GM23338 (cell line): Measurements from ENCODE around the gene RAPGEF5. TPM values are rescaled to one million over a fixed set of nuclear protein-coding genes. Genes with fewer than 3 reads are reported as not detected.
A peak's percentile ranks its signal among the peaks of the same experiment; 100 is the strongest.

Experiments used
- ATAC-seq: fragments of 200-7000 bp; cut with Tn5 transposase; 3 replicates; pipeline ENCODE4 v1.9.1; 2020
- DNase-seq: peaks from one replicate; pipeline ENCODE4 v3.0.0-alpha.2; 2015; ENCODE audit warnings: low spot score
- H2AFZ ChIP-seq: fragments of 200-600 bp; sonication (generic); 2 replicates; pipeline ENCODE4 v1.8.0; 2016; ENCODE audit warnings: antibody characterized with exemption, mild to moderate bottlenecking, moderate library complexity
- H3F3A ChIP-seq: fragments of 200-600 bp; sonication (generic); replicated peaks from 2 replicates; pipeline ENCODE4 v1.8.0; 2017; ENCODE audit warnings: antibody characterized with exemption, mixed run types, low read depth
- H3K27ac ChIP-seq: fragments of 200-600 bp; sonication (generic); 2 replicates; pipeline ENCODE4 v1.6.1; 2016; ENCODE audit warnings: low read depth
- H3K27me3 ChIP-seq: fragments of 200-600 bp; sonication (generic); 2 replicates; pipeline ENCODE4 v1.8.0; 2016; ENCODE audit warnings: mild to moderate bottlenecking, mixed run types, moderate library complexity; ENCODE audit not compliant: insufficient read depth
- H3K36me3 ChIP-seq: fragments of 200-600 bp; sonication (generic); 2 replicates; pipeline ENCODE4 v1.8.0; 2016; ENCODE audit warnings: mild to moderate bottlenecking; ENCODE audit not compliant: insufficient read depth
- H3K4me1 ChIP-seq: fragments of 200-600 bp; sonication (generic); 2 replicates; pipeline ENCODE4 v1.8.0; 2016; ENCODE audit warnings: mild to moderate bottlenecking, moderate library complexity; ENCODE audit not compliant: insufficient read depth
- H3K4me2 ChIP-seq: fragments of 200-600 bp; sonication (generic); 2 replicates; pipeline ENCODE4 v1.7.1; 2017; ENCODE audit warnings: mixed run types
- H3K4me3 ChIP-seq: fragments of 200-600 bp; sonication (generic); 2 replicates; pipeline ENCODE4 v1.6.1; 2016; ENCODE audit warnings: mixed run types
- H3K79me2 ChIP-seq: fragments of 200-600 bp; sonication (generic); replicated peaks from 2 replicates; pipeline ENCODE4 v1.8.0; 2017; ENCODE audit warnings: mild to moderate bottlenecking; ENCODE audit not compliant: insufficient read depth
- H3K9me2 ChIP-seq: fragments of 200-600 bp; sonication (generic); 2 replicates; pipeline ENCODE4 v1.8.0; 2017; ENCODE audit not compliant: insufficient read depth
- H4K20me1 ChIP-seq: fragments of 200-600 bp; sonication (generic); replicated peaks from 2 replicates; pipeline ENCODE4 v1.8.0; 2017; ENCODE audit warnings: mild to moderate bottlenecking; ENCODE audit not compliant: insufficient read depth
- H3K27ac Mint-ChIP-seq: 2 replicates; pipeline ENCODE4 v1.8.0; 2020; ENCODE audit warnings: inconsistent platforms, mild to moderate bottlenecking, moderate library complexity, mixed read lengths
- H3K27me3 Mint-ChIP-seq: 3 replicates; pipeline ENCODE4 v1.8.0; 2022; ENCODE audit warnings: low read depth, mild to moderate bottlenecking, moderate library complexity, mixed read lengths, inconsistent platforms; ENCODE audit not compliant: insufficient read depth, poor library complexity
- H3K36me3 Mint-ChIP-seq: 3 replicates; pipeline ENCODE4 v1.8.0; 2021; ENCODE audit warnings: low read depth, mild to moderate bottlenecking, inconsistent platforms, moderate library complexity, mixed read lengths
- H3K4me1 Mint-ChIP-seq: 3 replicates; pipeline ENCODE4 v1.8.0; 2020; ENCODE audit warnings: mild to moderate bottlenecking, inconsistent platforms, mixed read lengths
- H3K4me3 Mint-ChIP-seq: 3 replicates; pipeline ENCODE4 v1.8.0; 2021; ENCODE audit warnings: moderate library complexity, mild to moderate bottlenecking, inconsistent platforms, mixed read lengths
- H3K9me3 Mint-ChIP-seq: 3 replicates; pipeline ENCODE4 v1.8.0; 2020; ENCODE audit warnings: moderate library complexity, mild to moderate bottlenecking, inconsistent platforms, mixed read lengths
- CREB1 ChIP-seq: fragments of 250-450 bp; sonication (Bioruptor Pico); IDR thresholded peaks from 2 replicates; pipeline ENCODE4 v1.5.0; 2020; ENCODE audit warnings: low read depth, mild to moderate bottlenecking, moderate library complexity
- EZH2 ChIP-seq: fragments of 200-600 bp; sonication (generic); IDR thresholded peaks from one replicate; pipeline ENCODE4 v1.8.0; 2017; ENCODE audit warnings: antibody characterized with exemption, mild to moderate bottlenecking, low read depth; ENCODE audit not compliant: unreplicated experiment
- EZH2phosphoT487 ChIP-seq: fragments of 200-600 bp; sonication (generic); IDR thresholded peaks from one replicate; pipeline ENCODE4 v1.8.1; 2018; ENCODE audit warnings: antibody characterized with exemption; ENCODE audit not compliant: unreplicated experiment
- JUNB ChIP-seq: IDR thresholded peaks from one replicate; pipeline ENCODE4 v1.6.1; 2016; ENCODE audit warnings: antibody characterized with exemption; ENCODE audit not compliant: unreplicated experiment
- NANOG ChIP-seq: IDR thresholded peaks from 2 replicates; pipeline ENCODE4 v1.6.1; 2016; ENCODE audit warnings: antibody characterized with exemption, borderline replicate concordance
- POLR2AphosphoS5 ChIP-seq: IDR thresholded peaks from 2 replicates; pipeline ENCODE4 v1.6.1; 2016; ENCODE audit warnings: antibody characterized with exemption, low read depth
- STAT1 ChIP-seq: IDR thresholded peaks from one replicate; pipeline ENCODE4 v1.6.1; 2016; ENCODE audit warnings: antibody characterized with exemption; ENCODE audit not compliant: unreplicated experiment
- ZNF114 ChIP-seq: fragments of 250-450 bp; sonication (Bioruptor Pico); IDR thresholded peaks from 2 replicates; pipeline ENCODE4 v1.5.0; 2020; ENCODE audit warnings: mild to moderate bottlenecking, moderate library complexity
- ZNF331 ChIP-seq: fragments of 250-450 bp; sonication (Bioruptor Pico); IDR thresholded peaks from 2 replicates; pipeline ENCODE4 v1.5.0; 2020; ENCODE audit warnings: low read depth, mild to moderate bottlenecking, moderate library complexity
- polyA plus RNA-seq: library from polyadenylated mRNA; unstranded; fragments of >200 nt; fragmentation: Nextera tagmentation; extraction: Ambion mirVana; gene quantifications from 2 replicates; pipeline ENCODE4 v1.2.1, GENCODE V29; 2016
- total RNA-seq: library from RNA; depleted of rRNA; stranded (reverse); fragments of >200 nt; shearing (Covaris generic); gene quantifications from 2 replicates; pipeline ENCODE4 v1.2.3, GENCODE V29; 2014
- TF ChIP-seq, protein P1 (sequence below), 2 experiments: fragments of 200-600 bp in 1 of 2; sonication (generic) in 1 of 2; conservative IDR thresholded peaks; 2 replicates each; pipeline versions ENCODE4 v1.5.1 to v1.6.1; 2016 to 2017; ENCODE audit warnings: antibody characterized with exemption in 2 of 2, low read depth in 2 of 2, mild to moderate bottlenecking in 2 of 2, moderate library complexity in 1 of 2
- TF ChIP-seq, protein P2 (sequence below): IDR thresholded peaks from one replicate; pipeline ENCODE4 v1.6.1; 2018; ENCODE audit warnings: antibody characterized with exemption; ENCODE audit not compliant: unreplicated experiment
- TF ChIP-seq, protein P3 (sequence below): fragments of 250-450 bp; sonication (Bioruptor Pico); IDR thresholded peaks from 2 replicates; pipeline ENCODE4 v1.5.0; 2020; ENCODE audit warnings: mild to moderate bottlenecking, moderate library complexity
- TF ChIP-seq, protein P4 (sequence below): IDR thresholded peaks from 2 replicates; pipeline ENCODE4 v1.6.1; 2016; ENCODE audit warnings: antibody characterized with exemption

RAPGEF5 gene
- total and polyA plus RNA-seq, 2 experiments from 2014 or later = 6.3 to 13.1 TPM

DNA sequence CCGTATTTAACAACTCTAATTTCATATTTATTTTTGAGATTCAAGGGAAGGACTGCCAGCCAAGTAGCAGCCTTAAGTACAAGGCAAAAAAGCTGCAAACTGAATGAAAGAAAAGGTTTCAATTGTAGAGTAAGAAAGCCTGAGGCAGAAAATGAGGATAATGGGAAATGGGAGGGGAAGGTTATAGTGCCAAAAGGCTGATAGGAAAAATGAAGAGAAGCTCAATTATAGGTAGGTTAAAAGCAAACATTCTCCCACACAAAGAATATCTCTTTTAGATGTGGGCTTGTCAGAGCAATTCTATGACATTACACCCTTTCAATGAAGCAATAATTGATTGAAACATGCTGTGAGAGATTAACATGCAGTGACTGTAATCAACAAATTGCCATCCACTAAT is 175.3 kb downstream of the RAPGEF5 start (continued):
- TF ChIP-seq, protein P1, sequence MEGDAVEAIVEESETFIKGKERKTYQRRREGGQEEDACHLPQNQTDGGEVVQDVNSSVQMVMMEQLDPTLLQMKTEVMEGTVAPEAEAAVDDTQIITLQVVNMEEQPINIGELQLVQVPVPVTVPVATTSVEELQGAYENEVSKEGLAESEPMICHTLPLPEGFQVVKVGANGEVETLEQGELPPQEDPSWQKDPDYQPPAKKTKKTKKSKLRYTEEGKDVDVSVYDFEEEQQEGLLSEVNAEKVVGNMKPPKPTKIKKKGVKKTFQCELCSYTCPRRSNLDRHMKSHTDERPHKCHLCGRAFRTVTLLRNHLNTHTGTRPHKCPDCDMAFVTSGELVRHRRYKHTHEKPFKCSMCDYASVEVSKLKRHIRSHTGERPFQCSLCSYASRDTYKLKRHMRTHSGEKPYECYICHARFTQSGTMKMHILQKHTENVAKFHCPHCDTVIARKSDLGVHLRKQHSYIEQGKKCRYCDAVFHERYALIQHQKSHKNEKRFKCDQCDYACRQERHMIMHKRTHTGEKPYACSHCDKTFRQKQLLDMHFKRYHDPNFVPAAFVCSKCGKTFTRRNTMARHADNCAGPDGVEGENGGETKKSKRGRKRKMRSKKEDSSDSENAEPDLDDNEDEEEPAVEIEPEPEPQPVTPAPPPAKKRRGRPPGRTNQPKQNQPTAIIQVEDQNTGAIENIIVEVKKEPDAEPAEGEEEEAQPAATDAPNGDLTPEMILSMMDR (conservative IDR thresholded peaks at IDR 0.05; ENCODE audit: low read depth in 2 of 2) = no peak
- TF ChIP-seq ZNF114 (CRISPR knock-in tag) = no peak

DNA sequence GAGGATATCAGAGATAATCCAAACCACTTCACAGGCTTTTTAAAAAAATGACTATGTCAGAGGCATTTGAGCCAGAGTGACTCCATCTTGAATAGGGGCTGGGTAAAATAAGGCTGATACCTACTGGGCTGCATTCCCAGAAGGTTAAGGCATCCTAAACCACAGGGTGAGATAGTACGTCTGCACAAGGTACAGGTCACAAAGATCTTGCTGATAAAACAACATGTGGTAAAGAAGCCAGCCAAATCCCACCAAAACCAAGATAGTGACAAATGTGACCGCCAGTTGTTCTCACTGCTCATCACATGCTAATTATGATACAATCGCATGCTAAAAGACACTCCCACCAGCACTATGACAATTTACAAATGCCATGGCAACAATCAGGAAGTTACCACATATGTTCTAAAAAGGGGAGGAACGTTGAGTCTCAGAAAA is 177.5 kb downstream of the RAPGEF5 start:
- ATAC-seq (no peak), DNase-seq (no peak)
- Histone ChIP-seq H3K4me3 (no peak overlapping the region), H3K36me3 (no peaks in the 10 kb centered on the region), H3K79me2 (no peaks in the 10 kb centered on the region), H3K27ac (no peak overlapping the region), H3K9me2 (no peaks in the 10 kb centered on the region), H3F3A (no peaks in the 10 kb centered on the region), H3K4me2 (no peak overlapping the region), H3K4me1 (peaks cover 17% of the 10 kb centered on the region), H3K27me3 (no peaks in the 10 kb centered on the region), H4K20me1 (no peaks in the 10 kb centered on the region), H2AFZ (no peak overlapping the region)
- peaks cover 26% of the 10 kb centered on the region for H3K36me3 Mint-ChIP-seq
- no peak overlapping the region for H3K4me3 Mint-ChIP-seq
- H3K27me3 Mint-ChIP-seq = peaks cover 7% of the 10 kb centered on the region
- 0 out of 3 replicates have a peak, but pooled peaks cover 4% of the 10 kb centered on the region for H3K9me3 Mint-ChIP-seq
- peak overlapping the region; percentile 15; the same call in 1 of the 2 replicates for H3K27ac Mint-ChIP-seq
- H3K4me1 Mint-ChIP-seq = peaks cover 26% of the 10 kb centered on the region
- no peak for TF ChIP-seq CREB1
- no peak for TF ChIP-seq ZNF331 (CRISPR knock-in tag)
- TF ChIP-seq, protein P2, sequence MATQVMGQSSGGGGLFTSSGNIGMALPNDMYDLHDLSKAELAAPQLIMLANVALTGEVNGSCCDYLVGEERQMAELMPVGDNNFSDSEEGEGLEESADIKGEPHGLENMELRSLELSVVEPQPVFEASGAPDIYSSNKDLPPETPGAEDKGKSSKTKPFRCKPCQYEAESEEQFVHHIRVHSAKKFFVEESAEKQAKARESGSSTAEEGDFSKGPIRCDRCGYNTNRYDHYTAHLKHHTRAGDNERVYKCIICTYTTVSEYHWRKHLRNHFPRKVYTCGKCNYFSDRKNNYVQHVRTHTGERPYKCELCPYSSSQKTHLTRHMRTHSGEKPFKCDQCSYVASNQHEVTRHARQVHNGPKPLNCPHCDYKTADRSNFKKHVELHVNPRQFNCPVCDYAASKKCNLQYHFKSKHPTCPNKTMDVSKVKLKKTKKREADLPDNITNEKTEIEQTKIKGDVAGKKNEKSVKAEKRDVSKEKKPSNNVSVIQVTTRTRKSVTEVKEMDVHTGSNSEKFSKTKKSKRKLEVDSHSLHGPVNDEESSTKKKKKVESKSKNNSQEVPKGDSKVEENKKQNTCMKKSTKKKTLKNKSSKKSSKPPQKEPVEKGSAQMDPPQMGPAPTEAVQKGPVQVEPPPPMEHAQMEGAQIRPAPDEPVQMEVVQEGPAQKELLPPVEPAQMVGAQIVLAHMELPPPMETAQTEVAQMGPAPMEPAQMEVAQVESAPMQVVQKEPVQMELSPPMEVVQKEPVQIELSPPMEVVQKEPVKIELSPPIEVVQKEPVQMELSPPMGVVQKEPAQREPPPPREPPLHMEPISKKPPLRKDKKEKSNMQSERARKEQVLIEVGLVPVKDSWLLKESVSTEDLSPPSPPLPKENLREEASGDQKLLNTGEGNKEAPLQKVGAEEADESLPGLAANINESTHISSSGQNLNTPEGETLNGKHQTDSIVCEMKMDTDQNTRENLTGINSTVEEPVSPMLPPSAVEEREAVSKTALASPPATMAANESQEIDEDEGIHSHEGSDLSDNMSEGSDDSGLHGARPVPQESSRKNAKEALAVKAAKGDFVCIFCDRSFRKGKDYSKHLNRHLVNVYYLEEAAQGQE = no peak
- TF ChIP-seq NANOG = no peak
- no peak for TF ChIP-seq ZNF114 (CRISPR knock-in tag)
- TF ChIP-seq, protein P3, sequence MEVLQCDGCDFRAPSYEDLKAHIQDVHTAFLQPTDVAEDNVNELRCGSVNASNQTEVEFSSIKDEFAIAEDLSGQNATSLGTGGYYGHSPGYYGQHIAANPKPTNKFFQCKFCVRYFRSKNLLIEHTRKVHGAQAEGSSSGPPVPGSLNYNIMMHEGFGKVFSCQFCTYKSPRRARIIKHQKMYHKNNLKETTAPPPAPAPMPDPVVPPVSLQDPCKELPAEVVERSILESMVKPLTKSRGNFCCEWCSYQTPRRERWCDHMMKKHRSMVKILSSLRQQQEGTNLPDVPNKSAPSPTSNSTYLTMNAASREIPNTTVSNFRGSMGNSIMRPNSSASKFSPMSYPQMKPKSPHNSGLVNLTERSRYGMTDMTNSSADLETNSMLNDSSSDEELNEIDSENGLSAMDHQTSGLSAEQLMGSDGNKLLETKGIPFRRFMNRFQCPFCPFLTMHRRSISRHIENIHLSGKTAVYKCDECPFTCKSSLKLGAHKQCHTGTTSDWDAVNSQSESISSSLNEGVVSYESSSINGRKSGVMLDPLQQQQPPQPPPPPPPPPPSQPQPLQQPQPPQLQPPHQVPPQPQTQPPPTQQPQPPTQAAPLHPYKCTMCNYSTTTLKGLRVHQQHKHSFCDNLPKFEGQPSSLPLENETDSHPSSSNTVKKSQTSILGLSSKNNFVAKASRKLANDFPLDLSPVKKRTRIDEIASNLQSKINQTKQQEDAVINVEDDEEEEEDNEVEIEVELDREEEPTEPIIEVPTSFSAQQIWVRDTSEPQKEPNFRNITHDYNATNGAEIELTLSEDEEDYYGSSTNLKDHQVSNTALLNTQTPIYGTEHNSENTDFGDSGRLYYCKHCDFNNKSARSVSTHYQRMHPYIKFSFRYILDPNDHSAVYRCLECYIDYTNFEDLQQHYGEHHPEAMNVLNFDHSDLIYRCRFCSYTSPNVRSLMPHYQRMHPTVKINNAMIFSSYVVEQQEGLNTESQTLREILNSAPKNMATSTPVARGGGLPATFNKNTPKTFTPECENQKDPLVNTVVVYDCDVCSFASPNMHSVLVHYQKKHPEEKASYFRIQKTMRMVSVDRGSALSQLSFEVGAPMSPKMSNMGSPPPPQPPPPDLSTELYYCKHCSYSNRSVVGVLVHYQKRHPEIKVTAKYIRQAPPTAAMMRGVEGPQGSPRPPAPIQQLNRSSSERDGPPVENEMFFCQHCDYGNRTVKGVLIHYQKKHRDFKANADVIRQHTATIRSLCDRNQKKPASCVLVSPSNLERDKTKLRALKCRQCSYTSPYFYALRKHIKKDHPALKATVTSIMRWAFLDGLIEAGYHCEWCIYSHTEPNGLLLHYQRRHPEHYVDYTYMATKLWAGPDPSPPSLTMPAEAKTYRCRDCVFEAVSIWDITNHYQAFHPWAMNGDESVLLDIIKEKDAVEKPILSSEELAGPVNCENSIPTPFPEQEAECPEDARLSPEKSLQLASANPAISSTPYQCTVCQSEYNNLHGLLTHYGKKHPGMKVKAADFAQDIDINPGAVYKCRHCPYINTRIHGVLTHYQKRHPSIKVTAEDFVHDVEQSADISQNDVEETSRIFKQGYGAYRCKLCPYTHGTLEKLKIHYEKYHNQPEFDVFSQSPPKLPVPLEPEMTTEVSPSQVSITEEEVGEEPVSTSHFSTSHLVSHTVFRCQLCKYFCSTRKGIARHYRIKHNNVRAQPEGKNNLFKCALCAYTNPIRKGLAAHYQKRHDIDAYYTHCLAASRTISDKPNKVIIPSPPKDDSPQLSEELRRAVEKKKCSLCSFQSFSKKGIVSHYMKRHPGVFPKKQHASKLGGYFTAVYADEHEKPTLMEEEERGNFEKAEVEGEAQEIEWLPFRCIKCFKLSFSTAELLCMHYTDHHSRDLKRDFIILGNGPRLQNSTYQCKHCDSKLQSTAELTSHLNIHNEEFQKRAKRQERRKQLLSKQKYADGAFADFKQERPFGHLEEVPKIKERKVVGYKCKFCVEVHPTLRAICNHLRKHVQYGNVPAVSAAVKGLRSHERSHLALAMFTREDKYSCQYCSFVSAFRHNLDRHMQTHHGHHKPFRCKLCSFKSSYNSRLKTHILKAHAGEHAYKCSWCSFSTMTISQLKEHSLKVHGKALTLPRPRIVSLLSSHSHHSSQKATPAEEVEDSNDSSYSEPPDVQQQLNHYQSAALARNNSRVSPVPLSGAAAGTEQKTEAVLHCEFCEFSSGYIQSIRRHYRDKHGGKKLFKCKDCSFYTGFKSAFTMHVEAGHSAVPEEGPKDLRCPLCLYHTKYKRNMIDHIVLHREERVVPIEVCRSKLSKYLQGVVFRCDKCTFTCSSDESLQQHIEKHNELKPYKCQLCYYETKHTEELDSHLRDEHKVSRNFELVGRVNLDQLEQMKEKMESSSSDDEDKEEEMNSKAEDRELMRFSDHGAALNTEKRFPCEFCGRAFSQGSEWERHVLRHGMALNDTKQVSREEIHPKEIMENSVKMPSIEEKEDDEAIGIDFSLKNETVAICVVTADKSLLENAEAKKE = no peak
- TF ChIP-seq JUNB = no peak
- no peak for TF ChIP-seq POLR2AphosphoS5
- TF ChIP-seq EZH2phosphoT487 = no peak
- TF ChIP-seq, protein P4, sequence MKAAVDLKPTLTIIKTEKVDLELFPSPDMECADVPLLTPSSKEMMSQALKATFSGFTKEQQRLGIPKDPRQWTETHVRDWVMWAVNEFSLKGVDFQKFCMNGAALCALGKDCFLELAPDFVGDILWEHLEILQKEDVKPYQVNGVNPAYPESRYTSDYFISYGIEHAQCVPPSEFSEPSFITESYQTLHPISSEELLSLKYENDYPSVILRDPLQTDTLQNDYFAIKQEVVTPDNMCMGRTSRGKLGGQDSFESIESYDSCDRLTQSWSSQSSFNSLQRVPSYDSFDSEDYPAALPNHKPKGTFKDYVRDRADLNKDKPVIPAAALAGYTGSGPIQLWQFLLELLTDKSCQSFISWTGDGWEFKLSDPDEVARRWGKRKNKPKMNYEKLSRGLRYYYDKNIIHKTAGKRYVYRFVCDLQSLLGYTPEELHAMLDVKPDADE = no peak
- TF ChIP-seq EZH2 = no peak
- no peak for TF ChIP-seq STAT1
